GM06990 (cell line): ENCODE measurements around the gene CDRT4.

Experiments
- DNase-seq: peaks from one replicate; pipeline ENCODE4 v3.0.0-alpha.2; 2011; ENCODE audit not compliant: insufficient read length; ENCODE audit errors: extremely low read depth
- H3K27me3 ChIP-seq: replicated peaks from 2 replicates; pipeline ENCODE4 v1.6.0; 2011; ENCODE audit warnings: low read length; ENCODE audit not compliant: control insufficient read depth, insufficient read depth
- H3K36me3 ChIP-seq: 2 replicates; pipeline ENCODE4 v1.5.1; 2011; ENCODE audit warnings: low read length; ENCODE audit not compliant: control insufficient read depth, insufficient read depth
- H3K4me3 ChIP-seq: replicated peaks from 2 replicates; pipeline ENCODE4 v1.5.1; 2011; ENCODE audit warnings: low read depth, mild to moderate bottlenecking, control low read depth, low read length
- TF ChIP-seq, protein P1 (sequence below): IDR thresholded peaks from 2 replicates; pipeline ENCODE4 v1.5.1; 2011; ENCODE audit warnings: low read length, control low read depth, mild to moderate bottlenecking, inconsistent platforms; ENCODE audit not compliant: insufficient read depth, poor library complexity, severe bottlenecking

The CDRT4 gene

DNA sequence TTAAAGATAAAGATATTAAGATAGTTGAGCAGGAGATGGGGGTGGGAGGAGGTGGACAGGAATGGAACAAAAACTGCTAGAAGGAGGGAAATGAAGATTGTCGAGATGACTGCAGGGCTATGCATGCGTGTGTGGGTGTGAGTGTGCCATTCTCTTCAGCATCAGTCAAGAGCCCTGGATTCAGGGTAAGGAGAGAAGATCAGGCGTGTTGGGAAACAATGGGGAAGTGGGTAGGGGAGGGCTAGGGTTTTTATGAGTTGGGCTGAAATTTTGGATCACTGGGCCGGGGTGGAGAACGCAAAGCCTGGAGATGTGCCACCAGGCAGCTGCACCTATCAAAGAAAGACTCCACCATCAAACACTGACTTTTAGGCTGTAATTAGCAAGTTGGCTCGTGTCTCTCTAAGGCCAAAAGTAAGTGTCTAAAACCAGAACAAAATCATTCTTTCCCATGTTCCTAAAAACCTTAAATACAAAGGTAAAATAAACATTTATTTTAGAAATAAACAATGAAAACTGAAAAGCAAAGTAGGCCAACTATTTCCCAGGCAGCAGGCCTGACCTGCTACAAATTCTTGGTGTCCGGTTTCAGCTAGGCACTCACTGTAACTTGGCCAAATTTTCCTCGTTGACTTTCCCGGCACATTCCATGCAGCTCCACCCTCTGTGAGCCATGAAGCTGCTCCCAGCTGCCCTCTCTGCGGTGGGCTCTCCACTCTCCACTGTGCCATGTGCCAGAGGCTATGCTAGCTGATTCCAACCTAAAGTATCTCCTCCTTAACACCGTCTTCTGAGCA is 4.2 kb downstream of the CDRT4 start:
- Histone ChIP-seq H3K27me3 (no peaks in the 10 kb centered on the region), H3K4me3 (no peak overlapping the region), H3K36me3 (no peaks in the 10 kb centered on the region)
- TF ChIP-seq, protein P1, sequence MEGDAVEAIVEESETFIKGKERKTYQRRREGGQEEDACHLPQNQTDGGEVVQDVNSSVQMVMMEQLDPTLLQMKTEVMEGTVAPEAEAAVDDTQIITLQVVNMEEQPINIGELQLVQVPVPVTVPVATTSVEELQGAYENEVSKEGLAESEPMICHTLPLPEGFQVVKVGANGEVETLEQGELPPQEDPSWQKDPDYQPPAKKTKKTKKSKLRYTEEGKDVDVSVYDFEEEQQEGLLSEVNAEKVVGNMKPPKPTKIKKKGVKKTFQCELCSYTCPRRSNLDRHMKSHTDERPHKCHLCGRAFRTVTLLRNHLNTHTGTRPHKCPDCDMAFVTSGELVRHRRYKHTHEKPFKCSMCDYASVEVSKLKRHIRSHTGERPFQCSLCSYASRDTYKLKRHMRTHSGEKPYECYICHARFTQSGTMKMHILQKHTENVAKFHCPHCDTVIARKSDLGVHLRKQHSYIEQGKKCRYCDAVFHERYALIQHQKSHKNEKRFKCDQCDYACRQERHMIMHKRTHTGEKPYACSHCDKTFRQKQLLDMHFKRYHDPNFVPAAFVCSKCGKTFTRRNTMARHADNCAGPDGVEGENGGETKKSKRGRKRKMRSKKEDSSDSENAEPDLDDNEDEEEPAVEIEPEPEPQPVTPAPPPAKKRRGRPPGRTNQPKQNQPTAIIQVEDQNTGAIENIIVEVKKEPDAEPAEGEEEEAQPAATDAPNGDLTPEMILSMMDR, result no peak
- DNase-seq, result no peak

DNA sequence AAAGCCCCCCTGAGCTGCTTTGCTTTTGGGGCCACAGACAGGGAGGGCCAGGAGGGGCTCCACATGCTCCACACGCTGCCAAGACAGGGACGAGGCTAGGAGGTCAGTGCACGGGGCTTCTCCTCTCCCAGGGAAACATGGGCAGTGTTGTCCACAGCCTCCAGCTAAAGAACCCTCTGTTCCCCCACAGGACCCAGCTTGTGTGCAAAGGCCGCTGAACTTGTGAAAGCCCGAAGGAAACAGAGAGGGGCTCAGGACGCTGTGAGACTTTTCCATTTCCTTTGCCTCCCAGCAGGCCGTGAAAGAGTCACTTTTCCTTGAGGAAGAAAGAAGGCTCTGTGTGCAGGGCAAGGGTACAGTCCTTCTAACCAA is 9.7 kb downstream of the CDRT4 start:
- TF ChIP-seq, protein P1, result no peak
- DNase-seq, result no peak
- Histone ChIP-seq H3K27me3 (no peaks in the 10 kb centered on the region), H3K36me3 (no peaks in the 10 kb centered on the region), H3K4me3 (no peak overlapping the region)

- no peak overlapping the region for H3K4me3 ChIP-seq
- no peaks in the 10 kb centered on the region for H3K36me3 ChIP-seq
- H3K27me3 ChIP-seq, result no peaks in the 10 kb centered on the region
- TF ChIP-seq, protein P1, result no peak
- no peak for DNase-seq
Measured at GRCh38 chr17:15456972-15457722, 10.3 kb downstream of the CDRT4 start.

- no peaks in the 10 kb centered on the region for H3K27me3 ChIP-seq
- no peak overlapping the region for H3K4me3 ChIP-seq
- TF ChIP-seq, protein P1, result no peak
- no peak for DNase-seq
- no peaks in the 10 kb centered on the region for H3K36me3 ChIP-seq
Measured at GRCh38 chr17:15456496-15456895, 10.9 kb downstream of the CDRT4 start.

- DNase-seq, result no peak
- Histone ChIP-seq H3K27me3 (no peaks in the 10 kb centered on the region), H3K36me3 (no peaks in the 10 kb centered on the region), H3K4me3 (no peak overlapping the region)
- TF ChIP-seq, protein P1, result no peak
Measured at GRCh38 chr17:15454346-15454745, 13.1 kb downstream of the CDRT4 start.
